GM23338 (cell line): ENCODE results near the gene SLC15A4. TPM values are rescaled to one million over a fixed set of nuclear protein-coding genes. Genes with fewer than 3 reads are reported as not detected.

Experiments used
- ATAC-seq: fragments of 200-7000 bp; cut with Tn5 transposase; 3 replicates; pipeline ENCODE4 v1.9.1; 2020
- DNase-seq: peaks from one replicate; pipeline ENCODE4 v3.0.0-alpha.2; 2015; ENCODE audit warnings: low spot score
- H2AFZ ChIP-seq: fragments of 200-600 bp; sonication (generic); 2 replicates; pipeline ENCODE4 v1.8.0; 2016; ENCODE audit warnings: antibody characterized with exemption, mild to moderate bottlenecking, moderate library complexity
- H3F3A ChIP-seq: fragments of 200-600 bp; sonication (generic); replicated peaks from 2 replicates; pipeline ENCODE4 v1.8.0; 2017; ENCODE audit warnings: antibody characterized with exemption, mixed run types, low read depth
- H3K27ac ChIP-seq: fragments of 200-600 bp; sonication (generic); 2 replicates; pipeline ENCODE4 v1.6.1; 2016; ENCODE audit warnings: low read depth
- H3K27me3 ChIP-seq: fragments of 200-600 bp; sonication (generic); 2 replicates; pipeline ENCODE4 v1.8.0; 2016; ENCODE audit warnings: mild to moderate bottlenecking, mixed run types, moderate library complexity; ENCODE audit not compliant: insufficient read depth
- H3K36me3 ChIP-seq: fragments of 200-600 bp; sonication (generic); 2 replicates; pipeline ENCODE4 v1.8.0; 2016; ENCODE audit warnings: mild to moderate bottlenecking; ENCODE audit not compliant: insufficient read depth
- H3K4me1 ChIP-seq: fragments of 200-600 bp; sonication (generic); 2 replicates; pipeline ENCODE4 v1.8.0; 2016; ENCODE audit warnings: mild to moderate bottlenecking, moderate library complexity; ENCODE audit not compliant: insufficient read depth
- H3K4me2 ChIP-seq: fragments of 200-600 bp; sonication (generic); 2 replicates; pipeline ENCODE4 v1.7.1; 2017; ENCODE audit warnings: mixed run types
- H3K4me3 ChIP-seq: fragments of 200-600 bp; sonication (generic); 2 replicates; pipeline ENCODE4 v1.6.1; 2016; ENCODE audit warnings: mixed run types
- H3K79me2 ChIP-seq: fragments of 200-600 bp; sonication (generic); replicated peaks from 2 replicates; pipeline ENCODE4 v1.8.0; 2017; ENCODE audit warnings: mild to moderate bottlenecking; ENCODE audit not compliant: insufficient read depth
- H3K9me2 ChIP-seq: fragments of 200-600 bp; sonication (generic); 2 replicates; pipeline ENCODE4 v1.8.0; 2017; ENCODE audit not compliant: insufficient read depth
- H4K20me1 ChIP-seq: fragments of 200-600 bp; sonication (generic); replicated peaks from 2 replicates; pipeline ENCODE4 v1.8.0; 2017; ENCODE audit warnings: mild to moderate bottlenecking; ENCODE audit not compliant: insufficient read depth
- H3K27ac Mint-ChIP-seq: 2 replicates; pipeline ENCODE4 v1.8.0; 2020; ENCODE audit warnings: inconsistent platforms, mild to moderate bottlenecking, moderate library complexity, mixed read lengths
- H3K27me3 Mint-ChIP-seq: 3 replicates; pipeline ENCODE4 v1.8.0; 2022; ENCODE audit warnings: low read depth, mild to moderate bottlenecking, moderate library complexity, mixed read lengths, inconsistent platforms; ENCODE audit not compliant: insufficient read depth, poor library complexity
- H3K36me3 Mint-ChIP-seq: 3 replicates; pipeline ENCODE4 v1.8.0; 2021; ENCODE audit warnings: low read depth, mild to moderate bottlenecking, inconsistent platforms, moderate library complexity, mixed read lengths
- H3K4me1 Mint-ChIP-seq: 3 replicates; pipeline ENCODE4 v1.8.0; 2020; ENCODE audit warnings: mild to moderate bottlenecking, inconsistent platforms, mixed read lengths
- H3K4me3 Mint-ChIP-seq: 3 replicates; pipeline ENCODE4 v1.8.0; 2021; ENCODE audit warnings: moderate library complexity, mild to moderate bottlenecking, inconsistent platforms, mixed read lengths
- H3K9me3 Mint-ChIP-seq: 3 replicates; pipeline ENCODE4 v1.8.0; 2020; ENCODE audit warnings: moderate library complexity, mild to moderate bottlenecking, inconsistent platforms, mixed read lengths
- CREB1 ChIP-seq: fragments of 250-450 bp; sonication (Bioruptor Pico); IDR thresholded peaks from 2 replicates; pipeline ENCODE4 v1.5.0; 2020; ENCODE audit warnings: low read depth, mild to moderate bottlenecking, moderate library complexity
- CTCF ChIP-seq, 2 experiments: fragments of 200-600 bp in 1 of 2; sonication (generic) in 1 of 2; conservative IDR thresholded peaks; 2 replicates each; pipeline versions ENCODE4 v1.5.1 to v1.6.1; 2016 to 2017; ENCODE audit warnings: antibody characterized with exemption in 2 of 2, low read depth in 2 of 2, mild to moderate bottlenecking in 2 of 2, moderate library complexity in 1 of 2
- ETS1 ChIP-seq: IDR thresholded peaks from 2 replicates; pipeline ENCODE4 v1.6.1; 2016; ENCODE audit warnings: antibody characterized with exemption
- EZH2 ChIP-seq: fragments of 200-600 bp; sonication (generic); IDR thresholded peaks from one replicate; pipeline ENCODE4 v1.8.0; 2017; ENCODE audit warnings: antibody characterized with exemption, mild to moderate bottlenecking, low read depth; ENCODE audit not compliant: unreplicated experiment
- JUNB ChIP-seq: IDR thresholded peaks from one replicate; pipeline ENCODE4 v1.6.1; 2016; ENCODE audit warnings: antibody characterized with exemption; ENCODE audit not compliant: unreplicated experiment
- POLR2AphosphoS5 ChIP-seq: IDR thresholded peaks from 2 replicates; pipeline ENCODE4 v1.6.1; 2016; ENCODE audit warnings: antibody characterized with exemption, low read depth
- REST ChIP-seq: IDR thresholded peaks from one replicate; pipeline ENCODE4 v1.6.1; 2018; ENCODE audit warnings: antibody characterized with exemption; ENCODE audit not compliant: unreplicated experiment
- STAT1 ChIP-seq: IDR thresholded peaks from one replicate; pipeline ENCODE4 v1.6.1; 2016; ENCODE audit warnings: antibody characterized with exemption; ENCODE audit not compliant: unreplicated experiment
- ZNF114 ChIP-seq: fragments of 250-450 bp; sonication (Bioruptor Pico); IDR thresholded peaks from 2 replicates; pipeline ENCODE4 v1.5.0; 2020; ENCODE audit warnings: mild to moderate bottlenecking, moderate library complexity
- ZNF331 ChIP-seq: fragments of 250-450 bp; sonication (Bioruptor Pico); IDR thresholded peaks from 2 replicates; pipeline ENCODE4 v1.5.0; 2020; ENCODE audit warnings: low read depth, mild to moderate bottlenecking, moderate library complexity
- polyA plus RNA-seq: library from polyadenylated mRNA; unstranded; fragments of >200 nt; fragmentation: Nextera tagmentation; extraction: Ambion mirVana; gene quantifications from 2 replicates; pipeline ENCODE4 v1.2.1, GENCODE V29; 2016
- total RNA-seq: library from RNA; depleted of rRNA; stranded (reverse); fragments of >200 nt; shearing (Covaris generic); gene quantifications from 2 replicates; pipeline ENCODE4 v1.2.3, GENCODE V29; 2014
- TF ChIP-seq, protein P1 (sequence below): fragments of 250-450 bp; sonication (Bioruptor Pico); IDR thresholded peaks from 2 replicates; pipeline ENCODE4 v1.5.0; 2020; ENCODE audit warnings: mild to moderate bottlenecking, moderate library complexity

Gene SLC15A4
- total and polyA plus RNA-seq, 2 experiments from 2014 or later: 7.7 to 30.3 TPM

DNA sequence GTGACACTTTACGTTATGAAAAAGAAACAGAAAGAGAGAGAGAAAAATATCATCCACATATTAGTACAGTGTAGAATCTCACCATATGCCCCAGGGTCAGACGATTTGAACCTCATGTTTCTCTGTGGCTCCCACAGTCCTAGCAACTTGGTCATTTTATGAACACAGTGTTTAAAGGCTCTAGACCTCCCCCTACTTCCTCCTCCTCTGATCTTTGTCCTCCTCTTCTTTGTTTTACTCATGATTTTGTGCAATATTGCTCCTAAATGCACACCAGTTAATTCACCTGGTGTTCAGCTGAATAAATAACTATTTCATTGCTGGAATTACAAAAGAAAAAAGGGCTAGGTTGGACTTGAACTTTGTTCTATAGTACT lies 47.7 kb upstream of the SLC15A4 start (continued):
- TF ChIP-seq ZNF114 (CRISPR knock-in tag) (no peak), JUNB (no peak), POLR2AphosphoS5 (no peak), ETS1 (no peak)

GRCh38 chr12:128867466-128867865 lies 43.7 kb upstream of the SLC15A4 start:
- peaks cover 15% of the 10 kb centered on the region for H3K27me3 Mint-ChIP-seq
- Histone ChIP-seq H3K36me3 (no peaks in the 10 kb centered on the region), H4K20me1 (no peaks in the 10 kb centered on the region), H3K27ac (no peak overlapping the region), H3K27me3 (no peaks in the 10 kb centered on the region), H3K4me1 (no peaks in the 10 kb centered on the region), H2AFZ (no peak overlapping the region), H3K79me2 (no peaks in the 10 kb centered on the region), H3F3A (no peaks in the 10 kb centered on the region), H3K4me3 (no peak overlapping the region), H3K4me2 (no peak overlapping the region), H3K9me2 (no peaks in the 10 kb centered on the region)
- no peak for DNase-seq
- no peaks in the 10 kb centered on the region for H3K4me1 Mint-ChIP-seq
- H3K4me3 Mint-ChIP-seq: no peak overlapping the region
- no peak for ATAC-seq
- peaks cover 90% of the 10 kb centered on the region for H3K9me3 Mint-ChIP-seq
- H3K36me3 Mint-ChIP-seq: peaks cover 39% of the 10 kb centered on the region
- H3K27ac Mint-ChIP-seq: no peak overlapping the region
- TF ChIP-seq JUNB: no peak
- no peak for TF ChIP-seq ZNF114 (CRISPR knock-in tag)
- no peak for TF ChIP-seq ZNF331 (CRISPR knock-in tag)
- TF ChIP-seq REST: no peak
- TF ChIP-seq EZH2: no peak
- TF ChIP-seq, protein P1, sequence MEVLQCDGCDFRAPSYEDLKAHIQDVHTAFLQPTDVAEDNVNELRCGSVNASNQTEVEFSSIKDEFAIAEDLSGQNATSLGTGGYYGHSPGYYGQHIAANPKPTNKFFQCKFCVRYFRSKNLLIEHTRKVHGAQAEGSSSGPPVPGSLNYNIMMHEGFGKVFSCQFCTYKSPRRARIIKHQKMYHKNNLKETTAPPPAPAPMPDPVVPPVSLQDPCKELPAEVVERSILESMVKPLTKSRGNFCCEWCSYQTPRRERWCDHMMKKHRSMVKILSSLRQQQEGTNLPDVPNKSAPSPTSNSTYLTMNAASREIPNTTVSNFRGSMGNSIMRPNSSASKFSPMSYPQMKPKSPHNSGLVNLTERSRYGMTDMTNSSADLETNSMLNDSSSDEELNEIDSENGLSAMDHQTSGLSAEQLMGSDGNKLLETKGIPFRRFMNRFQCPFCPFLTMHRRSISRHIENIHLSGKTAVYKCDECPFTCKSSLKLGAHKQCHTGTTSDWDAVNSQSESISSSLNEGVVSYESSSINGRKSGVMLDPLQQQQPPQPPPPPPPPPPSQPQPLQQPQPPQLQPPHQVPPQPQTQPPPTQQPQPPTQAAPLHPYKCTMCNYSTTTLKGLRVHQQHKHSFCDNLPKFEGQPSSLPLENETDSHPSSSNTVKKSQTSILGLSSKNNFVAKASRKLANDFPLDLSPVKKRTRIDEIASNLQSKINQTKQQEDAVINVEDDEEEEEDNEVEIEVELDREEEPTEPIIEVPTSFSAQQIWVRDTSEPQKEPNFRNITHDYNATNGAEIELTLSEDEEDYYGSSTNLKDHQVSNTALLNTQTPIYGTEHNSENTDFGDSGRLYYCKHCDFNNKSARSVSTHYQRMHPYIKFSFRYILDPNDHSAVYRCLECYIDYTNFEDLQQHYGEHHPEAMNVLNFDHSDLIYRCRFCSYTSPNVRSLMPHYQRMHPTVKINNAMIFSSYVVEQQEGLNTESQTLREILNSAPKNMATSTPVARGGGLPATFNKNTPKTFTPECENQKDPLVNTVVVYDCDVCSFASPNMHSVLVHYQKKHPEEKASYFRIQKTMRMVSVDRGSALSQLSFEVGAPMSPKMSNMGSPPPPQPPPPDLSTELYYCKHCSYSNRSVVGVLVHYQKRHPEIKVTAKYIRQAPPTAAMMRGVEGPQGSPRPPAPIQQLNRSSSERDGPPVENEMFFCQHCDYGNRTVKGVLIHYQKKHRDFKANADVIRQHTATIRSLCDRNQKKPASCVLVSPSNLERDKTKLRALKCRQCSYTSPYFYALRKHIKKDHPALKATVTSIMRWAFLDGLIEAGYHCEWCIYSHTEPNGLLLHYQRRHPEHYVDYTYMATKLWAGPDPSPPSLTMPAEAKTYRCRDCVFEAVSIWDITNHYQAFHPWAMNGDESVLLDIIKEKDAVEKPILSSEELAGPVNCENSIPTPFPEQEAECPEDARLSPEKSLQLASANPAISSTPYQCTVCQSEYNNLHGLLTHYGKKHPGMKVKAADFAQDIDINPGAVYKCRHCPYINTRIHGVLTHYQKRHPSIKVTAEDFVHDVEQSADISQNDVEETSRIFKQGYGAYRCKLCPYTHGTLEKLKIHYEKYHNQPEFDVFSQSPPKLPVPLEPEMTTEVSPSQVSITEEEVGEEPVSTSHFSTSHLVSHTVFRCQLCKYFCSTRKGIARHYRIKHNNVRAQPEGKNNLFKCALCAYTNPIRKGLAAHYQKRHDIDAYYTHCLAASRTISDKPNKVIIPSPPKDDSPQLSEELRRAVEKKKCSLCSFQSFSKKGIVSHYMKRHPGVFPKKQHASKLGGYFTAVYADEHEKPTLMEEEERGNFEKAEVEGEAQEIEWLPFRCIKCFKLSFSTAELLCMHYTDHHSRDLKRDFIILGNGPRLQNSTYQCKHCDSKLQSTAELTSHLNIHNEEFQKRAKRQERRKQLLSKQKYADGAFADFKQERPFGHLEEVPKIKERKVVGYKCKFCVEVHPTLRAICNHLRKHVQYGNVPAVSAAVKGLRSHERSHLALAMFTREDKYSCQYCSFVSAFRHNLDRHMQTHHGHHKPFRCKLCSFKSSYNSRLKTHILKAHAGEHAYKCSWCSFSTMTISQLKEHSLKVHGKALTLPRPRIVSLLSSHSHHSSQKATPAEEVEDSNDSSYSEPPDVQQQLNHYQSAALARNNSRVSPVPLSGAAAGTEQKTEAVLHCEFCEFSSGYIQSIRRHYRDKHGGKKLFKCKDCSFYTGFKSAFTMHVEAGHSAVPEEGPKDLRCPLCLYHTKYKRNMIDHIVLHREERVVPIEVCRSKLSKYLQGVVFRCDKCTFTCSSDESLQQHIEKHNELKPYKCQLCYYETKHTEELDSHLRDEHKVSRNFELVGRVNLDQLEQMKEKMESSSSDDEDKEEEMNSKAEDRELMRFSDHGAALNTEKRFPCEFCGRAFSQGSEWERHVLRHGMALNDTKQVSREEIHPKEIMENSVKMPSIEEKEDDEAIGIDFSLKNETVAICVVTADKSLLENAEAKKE (CRISPR knock-in tag): no peak
- TF ChIP-seq CREB1 (CRISPR knock-in tag): no peak
- no peak for TF ChIP-seq CTCF (conservative IDR thresholded peaks at IDR 0.05; ENCODE audit: low read depth in 2 of 2)
- no peak for TF ChIP-seq STAT1
- no peak for TF ChIP-seq ETS1
- TF ChIP-seq POLR2AphosphoS5: no peak
